Spleen (tissue), 11 donors: ENCODE results near the gene WIPF2. TPM values are rescaled to one million over a fixed set of nuclear protein-coding genes. Genes with fewer than 3 reads are reported as not detected.
"Not testable (repeated sequence)": the region's sequence is repeated elsewhere in the genome, so short reads cannot be mapped to it uniquely, and the experiment has no call there.

ENCODE experiments used
- DNase-seq: peaks from one replicate; pipeline ENCODE4 v3.0.0-alpha.2; 2020
- H3K27ac ChIP-seq, 8 donors: fragments of 200-600 bp; sonication (generic) in 7 of 8; 1 replicate in 4 of 8; 2 replicates in 4 of 8; pipeline versions ENCODE4 v1.5.0 to v1.8.0; 2016 to 2021; ENCODE audit warnings: inconsistent platforms in 4 of 8, mild to moderate bottlenecking in 4 of 8, moderate library complexity in 1 of 8
- H3K27me3 ChIP-seq, 7 donors: fragments of 200-600 bp; sonication (generic) in 6 of 7; replicated peaks in 1 of 7; 1 replicate in 4 of 7; 2 replicates in 3 of 7; pipeline versions ENCODE4 v1.5.0 to v1.8.0; 2016 to 2021; ENCODE audit warnings: inconsistent platforms in 3 of 7, mild to moderate bottlenecking in 1 of 7
- H3K36me3 ChIP-seq, 6 donors: fragments of 200-600 bp; sonication (generic) in 5 of 6; 1 replicate in 4 of 6; 2 replicates in 2 of 6; pipeline versions ENCODE4 v1.5.0 to v1.8.0; 2016 to 2021; ENCODE audit warnings: inconsistent platforms in 2 of 6
- H3K4me1 ChIP-seq, 6 donors: fragments of 200-600 bp; sonication (generic) in 5 of 6; 1 replicate in 3 of 6; 2 replicates in 3 of 6; pipeline versions ENCODE4 v1.5.0 to v1.8.0; 2016 to 2021; ENCODE audit warnings: inconsistent platforms in 3 of 6
- H3K4me3 ChIP-seq, 8 donors: fragments of 200-600 bp; sonication (generic) in 7 of 8; 1 replicate in 4 of 8; 2 replicates in 4 of 8; pipeline versions ENCODE4 v1.5.0 to v1.8.0; 2016 to 2021; ENCODE audit warnings: inconsistent platforms in 4 of 8, mild to moderate bottlenecking in 4 of 8, moderate library complexity in 2 of 8
- H3K9me3 ChIP-seq, 8 donors: fragments of 200-600 bp; sonication (generic) in 7 of 8; 1 replicate in 4 of 8; 2 replicates in 4 of 8; pipeline versions ENCODE4 v1.5.0 to v1.8.0; 2016 to 2021; ENCODE audit warnings: inconsistent platforms in 4 of 8
- POLR2A ChIP-seq, 3 donors: fragments of 450-650 bp; IDR thresholded peaks; one replicate each; pipeline ENCODE4 v1.5.1; 2017; ENCODE audit warnings: antibody characterized with exemption in 3 of 3, mild to moderate bottlenecking in 1 of 3
- POLR2AphosphoS5 ChIP-seq, 3 donors: sonication (generic); formaldehyde crosslinking; IDR thresholded peaks; one replicate each; pipeline ENCODE4 v1.5.1; 2017; ENCODE audit warnings: antibody characterized with exemption in 3 of 3
- WGBS, 5 donors: extraction: QIAGEN DNeasy Blood & Tissue Kit in 3 of 5; methylation state at CpG; one replicate each; pipeline versions ENCODE4 v1.1.5 to v1.1.7; 2013 to 2018; 5-methylcytosine and 5-hydroxymethylcytosine counted together
- intact Hi-C: fragments of 100-400 bp; cut with DNase I; formaldehyde crosslinking; loops from one replicate; pipeline ENCODE4 v1.15.0; 2023; ENCODE audit warnings: low total_unique reads
- polyA plus RNA-seq, 3 donors: library from polyadenylated mRNA; stranded (reverse); fragments of 200-250 nt; gene quantifications; one replicate each; pipeline ENCODE4 v1.2.1, GENCODE V29; 2013
- total RNA-seq, 7 donors: library from RNA; depleted of rRNA in 3 of 7; stranded (reverse); fragments of >200 nt in 3 of 7; fragmentation: NEBNext Ultra II Directional in 4 of 7; extraction: Animal tissue kit (Norgen Biotek cat#: 25700) in 4 of 7; gene quantifications; one replicate each; pipeline versions ENCODE4 v1.1.0 to v1.2.1, GENCODE V29; 2016 to 2021
- TF ChIP-seq, protein P1 (sequence below), 11 experiments: fragments of 200-600 bp in 7 of 11; fragments of 450-650 bp in 4 of 11; sonication (generic) in 4 of 11; IDR thresholded peaks in 8 of 11; conservative IDR thresholded peaks in 3 of 11; 1 replicate in 7 of 11; 2 replicates in 4 of 11; pipeline versions ENCODE4 v1.4.0 to v1.8.0; 2016 to 2021; ENCODE audit warnings: antibody characterized with exemption in 11 of 11, inconsistent platforms in 4 of 11, mild to moderate bottlenecking in 1 of 11
- donor health status: healthy with polysubstance abuse.
- donor health status: DM: no; HTN: no; CAD: no; lungs with moderate emphysema.
- donor health status: DM: no; HTN: no; CAD: no.
- donor health status: Bipolar disorder and iron deficiency.
- donor health status: healthy.
- donor health status: DM: no; HTN: no; CAD: no.
- donor health status: DM: yes; HTN: yes; CAD: no.

WIPF2 gene
- total and polyA plus RNA-seq, 10 donors, result 3.7 to 43.2 (median 20.1) TPM

DNA sequence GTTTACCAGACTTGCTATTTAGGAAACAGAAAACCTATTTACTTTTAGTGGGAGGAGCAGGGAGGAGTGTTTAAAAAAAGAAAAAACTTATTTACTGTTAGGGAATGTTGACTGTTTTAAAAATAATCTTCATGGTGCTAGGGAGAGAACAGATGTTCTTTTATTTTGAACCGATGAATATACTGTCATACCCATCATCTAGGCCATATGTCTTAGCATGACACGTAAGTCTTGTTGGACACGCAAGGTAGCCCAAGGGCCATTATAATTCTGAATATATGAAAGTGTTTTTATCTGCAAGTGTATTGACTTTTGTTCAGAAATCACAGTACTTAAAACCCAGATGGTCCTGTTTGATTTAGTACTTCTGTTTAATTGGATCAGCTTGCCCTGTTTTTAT, 11.6 kb downstream of the WIPF2 start:
- 91 to 97% (median 96%) methylated on average over 3 of the region's 3 CpGs for WGBS, 5 donors
- intact Hi-C loops, result no loop called here
- no peak for DNase-seq
- no peak for TF ChIP-seq POLR2A (IDR thresholded peaks at IDR 0.05)
- no peak for TF ChIP-seq POLR2AphosphoS5 (IDR thresholded peaks at IDR 0.05)
- TF ChIP-seq, protein P1, sequence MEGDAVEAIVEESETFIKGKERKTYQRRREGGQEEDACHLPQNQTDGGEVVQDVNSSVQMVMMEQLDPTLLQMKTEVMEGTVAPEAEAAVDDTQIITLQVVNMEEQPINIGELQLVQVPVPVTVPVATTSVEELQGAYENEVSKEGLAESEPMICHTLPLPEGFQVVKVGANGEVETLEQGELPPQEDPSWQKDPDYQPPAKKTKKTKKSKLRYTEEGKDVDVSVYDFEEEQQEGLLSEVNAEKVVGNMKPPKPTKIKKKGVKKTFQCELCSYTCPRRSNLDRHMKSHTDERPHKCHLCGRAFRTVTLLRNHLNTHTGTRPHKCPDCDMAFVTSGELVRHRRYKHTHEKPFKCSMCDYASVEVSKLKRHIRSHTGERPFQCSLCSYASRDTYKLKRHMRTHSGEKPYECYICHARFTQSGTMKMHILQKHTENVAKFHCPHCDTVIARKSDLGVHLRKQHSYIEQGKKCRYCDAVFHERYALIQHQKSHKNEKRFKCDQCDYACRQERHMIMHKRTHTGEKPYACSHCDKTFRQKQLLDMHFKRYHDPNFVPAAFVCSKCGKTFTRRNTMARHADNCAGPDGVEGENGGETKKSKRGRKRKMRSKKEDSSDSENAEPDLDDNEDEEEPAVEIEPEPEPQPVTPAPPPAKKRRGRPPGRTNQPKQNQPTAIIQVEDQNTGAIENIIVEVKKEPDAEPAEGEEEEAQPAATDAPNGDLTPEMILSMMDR (IDR thresholded peaks at IDR 0.05 in 8 of 11, conservative IDR thresholded peaks at IDR 0.05 in 3 of 11), result no peak
- H3K27ac ChIP-seq, result no peak overlapping the region
- peaks cover 0 to 79% (median 39%) of the 10 kb centered on the region in 6 donors for H3K36me3 ChIP-seq
- H3K4me3 ChIP-seq, result no peak overlapping the region
- no peaks in the 10 kb centered on the region for H3K9me3 ChIP-seq
- H3K4me1 ChIP-seq, result peaks cover 0 to 62% (median 15%) of the 10 kb centered on the region in 6 donors
- H3K27me3 ChIP-seq, result no peaks in the 10 kb centered on the region

GRCh38 chr17:40231928-40232327, 12.8 kb downstream of the WIPF2 start:
- 89 to 99% (median 93%) methylated on average over 4 of the region's 4 CpGs for WGBS, 5 donors

DNA sequence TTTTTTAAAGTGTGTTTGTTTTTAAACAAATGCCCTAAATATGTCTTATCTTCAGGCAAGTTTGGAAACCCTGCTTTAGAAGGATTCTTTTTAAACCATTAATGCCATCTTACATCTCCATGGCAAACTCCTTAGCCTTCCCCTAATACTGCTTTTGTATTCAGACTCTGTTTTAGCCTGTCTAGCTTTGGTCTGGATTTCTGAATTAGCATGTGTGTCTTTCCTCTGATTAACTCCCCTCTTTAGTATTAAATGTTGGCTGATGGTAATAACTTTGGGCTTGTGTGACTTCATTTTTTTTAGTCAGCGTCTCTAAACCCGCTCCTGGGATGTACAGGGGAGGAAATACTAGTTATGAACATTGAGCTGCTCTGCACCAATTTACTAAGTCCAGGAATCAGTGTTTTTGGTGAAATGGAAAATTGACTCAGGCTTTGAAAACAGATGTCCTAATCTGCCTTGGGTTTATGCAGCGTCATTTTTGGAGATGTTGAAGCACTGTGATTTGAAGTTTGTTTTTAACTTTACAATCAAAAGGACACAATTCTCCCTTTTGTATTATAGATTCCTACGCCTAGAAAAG, 22.2 kb downstream of the WIPF2 start:
- H3K4me1 ChIP-seq, result peaks cover 0 to 68% (median 16%) of the 10 kb centered on the region in 6 donors

More at GRCh38 chr17:40231928-40232327, 12.8 kb downstream of the WIPF2 start:
- H3K27ac ChIP-seq, DNase-seq, H3K4me3 ChIP-seq, H3K27me3 ChIP-seq, H3K9me3 ChIP-seq, intact Hi-C loops: not testable (repeated sequence)
- H3K36me3 ChIP-seq, result peaks cover 0 to 81% (median 37%) of the 10 kb centered on the region in 6 donors
- peaks cover 0 to 58% (median 11%) of the 10 kb centered on the region in 6 donors for H3K4me1 ChIP-seq

GRCh38 chr17:40242774-40243173, 23.7 kb downstream of the WIPF2 start:
- H3K27ac ChIP-seq, result no peak overlapping the region
- 89 to 93% (median 92%) methylated on average over 3 of the region's 3 CpGs for WGBS, 5 donors

More for the DNA sequence above, 22.2 kb downstream of the WIPF2 start:
- H3K4me3 ChIP-seq, result no peak overlapping the region
- no peak for DNase-seq
- H3K27me3 ChIP-seq, result no peaks in the 10 kb centered on the region
- 84 to 94% (median 90%) methylated on average over 4 of the region's 4 CpGs for WGBS, 5 donors
- no peaks in the 10 kb centered on the region for H3K9me3 ChIP-seq
- TF ChIP-seq POLR2A (IDR thresholded peaks at IDR 0.05) (no peak), POLR2AphosphoS5 (IDR thresholded peaks at IDR 0.05) (no peak)
- TF ChIP-seq, protein P1 (IDR thresholded peaks at IDR 0.05 in 8 of 11, conservative IDR thresholded peaks at IDR 0.05 in 3 of 11), result no peak
- intact Hi-C loops, result no loop called here
- H3K27ac ChIP-seq, result no peak overlapping the region
- H3K36me3 ChIP-seq, result peaks cover 0 to 60% (median 3%) of the 10 kb centered on the region in 6 donors

More at GRCh38 chr17:40242774-40243173, 23.7 kb downstream of the WIPF2 start:
- no peak overlapping the region for H3K4me3 ChIP-seq
- TF ChIP-seq POLR2A (IDR thresholded peaks at IDR 0.05), result no peak
- TF ChIP-seq POLR2AphosphoS5 (IDR thresholded peaks at IDR 0.05), result no peak
- TF ChIP-seq, protein P1 (IDR thresholded peaks at IDR 0.05 in 8 of 11, conservative IDR thresholded peaks at IDR 0.05 in 3 of 11), result no peak
- H3K36me3 ChIP-seq, result peaks cover 0 to 51% (median 3%) of the 10 kb centered on the region in 6 donors
- no peak for DNase-seq
- peaks cover 0 to 77% (median 18%) of the 10 kb centered on the region in 6 donors for H3K4me1 ChIP-seq
- H3K27me3 ChIP-seq, result no peaks in the 10 kb centered on the region
- intact Hi-C loops, result no loop called here
- no peaks in the 10 kb centered on the region for H3K9me3 ChIP-seq
